Spleen (tissue), 11 donors: ENCODE results near the gene F8A1. TPM values are rescaled to one million over a fixed set of nuclear protein-coding genes. Genes with fewer than 3 reads are reported as not detected.
"Not testable (repeated sequence)": the region's sequence is repeated elsewhere in the genome, so short reads cannot be mapped to it uniquely, and the experiment has no call there.

Experiments
- DNase-seq: peaks from one replicate; pipeline ENCODE4 v3.0.0-alpha.2; 2020
- H3K27ac ChIP-seq, 8 donors: fragments of 200-600 bp; sonication (generic) in 7 of 8; 1 replicate in 4 of 8; 2 replicates in 4 of 8; pipeline versions ENCODE4 v1.5.0 to v1.8.0; 2016 to 2021; ENCODE audit warnings: inconsistent platforms in 4 of 8, mild to moderate bottlenecking in 4 of 8, moderate library complexity in 1 of 8
- H3K27me3 ChIP-seq, 7 donors: fragments of 200-600 bp; sonication (generic) in 6 of 7; replicated peaks in 1 of 7; 1 replicate in 4 of 7; 2 replicates in 3 of 7; pipeline versions ENCODE4 v1.5.0 to v1.8.0; 2016 to 2021; ENCODE audit warnings: inconsistent platforms in 3 of 7, mild to moderate bottlenecking in 1 of 7
- H3K36me3 ChIP-seq, 6 donors: fragments of 200-600 bp; sonication (generic) in 5 of 6; 1 replicate in 4 of 6; 2 replicates in 2 of 6; pipeline versions ENCODE4 v1.5.0 to v1.8.0; 2016 to 2021; ENCODE audit warnings: inconsistent platforms in 2 of 6
- H3K4me1 ChIP-seq, 6 donors: fragments of 200-600 bp; sonication (generic) in 5 of 6; 1 replicate in 3 of 6; 2 replicates in 3 of 6; pipeline versions ENCODE4 v1.5.0 to v1.8.0; 2016 to 2021; ENCODE audit warnings: inconsistent platforms in 3 of 6
- H3K4me3 ChIP-seq, 8 donors: fragments of 200-600 bp; sonication (generic) in 7 of 8; 1 replicate in 4 of 8; 2 replicates in 4 of 8; pipeline versions ENCODE4 v1.5.0 to v1.8.0; 2016 to 2021; ENCODE audit warnings: inconsistent platforms in 4 of 8, mild to moderate bottlenecking in 4 of 8, moderate library complexity in 2 of 8
- H3K9me3 ChIP-seq, 8 donors: fragments of 200-600 bp; sonication (generic) in 7 of 8; 1 replicate in 4 of 8; 2 replicates in 4 of 8; pipeline versions ENCODE4 v1.5.0 to v1.8.0; 2016 to 2021; ENCODE audit warnings: inconsistent platforms in 4 of 8
- CTCF ChIP-seq, 11 experiments: fragments of 200-600 bp in 7 of 11; fragments of 450-650 bp in 4 of 11; sonication (generic) in 4 of 11; IDR thresholded peaks in 8 of 11; conservative IDR thresholded peaks in 3 of 11; 1 replicate in 7 of 11; 2 replicates in 4 of 11; pipeline versions ENCODE4 v1.4.0 to v1.8.0; 2016 to 2021; ENCODE audit warnings: antibody characterized with exemption in 11 of 11, inconsistent platforms in 4 of 11, mild to moderate bottlenecking in 1 of 11
- POLR2A ChIP-seq, 3 donors: fragments of 450-650 bp; IDR thresholded peaks; one replicate each; pipeline ENCODE4 v1.5.1; 2017; ENCODE audit warnings: antibody characterized with exemption in 3 of 3, mild to moderate bottlenecking in 1 of 3
- POLR2AphosphoS5 ChIP-seq, 3 donors: sonication (generic); formaldehyde crosslinking; IDR thresholded peaks; one replicate each; pipeline ENCODE4 v1.5.1; 2017; ENCODE audit warnings: antibody characterized with exemption in 3 of 3
- WGBS, 5 donors: extraction: QIAGEN DNeasy Blood & Tissue Kit in 3 of 5; methylation state at CpG; one replicate each; pipeline versions ENCODE4 v1.1.5 to v1.1.7; 2013 to 2018; 5-methylcytosine and 5-hydroxymethylcytosine counted together
- intact Hi-C: fragments of 100-400 bp; cut with DNase I; formaldehyde crosslinking; loops from one replicate; pipeline ENCODE4 v1.15.0; 2023; ENCODE audit warnings: low total_unique reads
- polyA plus RNA-seq, 3 donors: library from polyadenylated mRNA; stranded (reverse); fragments of 200-250 nt; gene quantifications; one replicate each; pipeline ENCODE4 v1.2.1, GENCODE V29; 2013
- total RNA-seq, 7 donors: library from RNA; depleted of rRNA in 3 of 7; stranded (reverse); fragments of >200 nt in 3 of 7; fragmentation: NEBNext Ultra II Directional in 4 of 7; extraction: Animal tissue kit (Norgen Biotek cat#: 25700) in 4 of 7; gene quantifications; one replicate each; pipeline versions ENCODE4 v1.1.0 to v1.2.1, GENCODE V29; 2016 to 2021
- donor health status: healthy with polysubstance abuse.
- donor health status: DM: no; HTN: no; CAD: no; lungs with moderate emphysema.
- donor health status: DM: no; HTN: no; CAD: no.
- donor health status: Bipolar disorder and iron deficiency.
- donor health status: healthy.
- donor health status: DM: no; HTN: no; CAD: no.
- donor health status: DM: yes; HTN: yes; CAD: no.

The F8A1 gene
- total and polyA plus RNA-seq, 10 donors = 5.6 to 38.0 (median 27.3) TPM

GRCh38 chrX:154873329-154873728 is 12.8 kb upstream of the F8A1 start:
- Histone ChIP-seq H3K9me3 (peaks cover 0 to 25% (median 4%) of the 10 kb centered on the region in 8 donors), H3K4me1 (no peaks in the 10 kb centered on the region), H3K27me3 (no peaks in the 10 kb centered on the region), H3K36me3 (peaks cover 0 to under 1% (median 0%) of the 10 kb centered on the region in 6 donors), H3K4me3 (no peak overlapping the region), H3K27ac (no peak overlapping the region)
- intact Hi-C loops = no loop called here
- TF ChIP-seq CTCF (IDR thresholded peaks at IDR 0.05 in 8 of 11, conservative IDR thresholded peaks at IDR 0.05 in 3 of 11) = no peak
- TF ChIP-seq POLR2A (IDR thresholded peaks at IDR 0.05) = no peak
- TF ChIP-seq POLR2AphosphoS5 (IDR thresholded peaks at IDR 0.05) = no peak
- 64 to 89% (median 67%) methylated on average over 2 of the region's 2 CpGs for WGBS, 5 donors
- no peak for DNase-seq

GRCh38 chrX:154884069-154884468 is 2.1 kb upstream of the F8A1 start:
- DNase-seq, intact Hi-C loops, H3K36me3 ChIP-seq, H3K27ac ChIP-seq, H3K4me1 ChIP-seq, H3K27me3 ChIP-seq, H3K4me3 ChIP-seq, H3K9me3 ChIP-seq: not testable (repeated sequence)
- WGBS, 5 donors = no CpG with 5 or more reads among the region's 8 CpGs

GRCh38 chrX:154885057-154885456 is 1.1 kb upstream of the F8A1 start:
- H3K36me3 ChIP-seq, H3K9me3 ChIP-seq, H3K27ac ChIP-seq, H3K4me1 ChIP-seq, intact Hi-C loops, DNase-seq, H3K27me3 ChIP-seq, H3K4me3 ChIP-seq: not testable (repeated sequence)
- WGBS, 5 donors = 94 to 98% methylated on average over 7 to 15 of the region's 33 CpGs; no CpG with 5 or more reads in 3 of the 5 donors

GRCh38 chrX:154885549-154885948 is 606 bp upstream of the F8A1 start:
- 52 to 89% (median 56%) methylated on average over 2 to 4 of the region's 14 CpGs; no CpG with 5 or more reads in 1 of the 5 donors for WGBS, 5 donors
- H3K36me3 ChIP-seq, H3K27me3 ChIP-seq, H3K4me1 ChIP-seq, intact Hi-C loops, H3K9me3 ChIP-seq: not testable (repeated sequence)
- Histone ChIP-seq H3K27ac (peak overlapping the region in 1 of 8 donors; percentile 72), H3K4me3 (peak overlapping the region in 1 of 8 donors; percentile 39)
- DNase-seq = peak; percentile 75

GRCh38 chrX:154886789-154887221 is 650 bp downstream of the F8A1 start:
- H3K27ac ChIP-seq = not testable (repeated sequence)
- no CpG with 5 or more reads among the region's 62 CpGs for WGBS, 5 donors

GRCh38 chrX:154890990-154891639 is 5.0 kb downstream of the F8A1 start:
- no peak for DNase-seq
- Histone ChIP-seq H3K36me3 (peaks cover 0 to 2% (median 0%) of the 10 kb centered on the region in 6 donors), H3K4me1 (peaks cover 0 to 13% (median 0%) of the 10 kb centered on the region in 6 donors), H3K27me3 (no peaks in the 10 kb centered on the region), H3K27ac (no peak overlapping the region), H3K9me3 (no peaks in the 10 kb centered on the region), H3K4me3 (no peak overlapping the region)
- intact Hi-C loops = no loop called here
- 35 to 95% (median 83%) methylated on average over 1 of the region's 1 CpG for WGBS, 5 donors
- no peak for TF ChIP-seq POLR2A (IDR thresholded peaks at IDR 0.05)
- TF ChIP-seq CTCF (IDR thresholded peaks at IDR 0.05 in 8 of 11, conservative IDR thresholded peaks at IDR 0.05 in 3 of 11) = no peak
- no peak for TF ChIP-seq POLR2AphosphoS5 (IDR thresholded peaks at IDR 0.05)

More at GRCh38 chrX:154886789-154887221, 650 bp downstream of the F8A1 start:
- DNase-seq, H3K9me3 ChIP-seq, H3K4me3 ChIP-seq, H3K36me3 ChIP-seq, intact Hi-C loops, H3K27me3 ChIP-seq: not testable (repeated sequence)
- peaks cover 0 to 13% (median 0%) of the 10 kb centered on the region in 6 donors for H3K4me1 ChIP-seq
